Regular cardiac myocyte (primary cell): Measurements from ENCODE around the gene PPEF1. TPM values are rescaled to one million over a fixed set of nuclear protein-coding genes. Genes with fewer than 3 reads are reported as not detected.

ENCODE experiments used
- total RNA-seq: library from RNA; depleted of rRNA; stranded (reverse); fragments of >200 nt; gene quantifications from 2 replicates; pipeline ENCODE4 v1.2.3, GENCODE V29; 2014

The PPEF1 gene, protein sequence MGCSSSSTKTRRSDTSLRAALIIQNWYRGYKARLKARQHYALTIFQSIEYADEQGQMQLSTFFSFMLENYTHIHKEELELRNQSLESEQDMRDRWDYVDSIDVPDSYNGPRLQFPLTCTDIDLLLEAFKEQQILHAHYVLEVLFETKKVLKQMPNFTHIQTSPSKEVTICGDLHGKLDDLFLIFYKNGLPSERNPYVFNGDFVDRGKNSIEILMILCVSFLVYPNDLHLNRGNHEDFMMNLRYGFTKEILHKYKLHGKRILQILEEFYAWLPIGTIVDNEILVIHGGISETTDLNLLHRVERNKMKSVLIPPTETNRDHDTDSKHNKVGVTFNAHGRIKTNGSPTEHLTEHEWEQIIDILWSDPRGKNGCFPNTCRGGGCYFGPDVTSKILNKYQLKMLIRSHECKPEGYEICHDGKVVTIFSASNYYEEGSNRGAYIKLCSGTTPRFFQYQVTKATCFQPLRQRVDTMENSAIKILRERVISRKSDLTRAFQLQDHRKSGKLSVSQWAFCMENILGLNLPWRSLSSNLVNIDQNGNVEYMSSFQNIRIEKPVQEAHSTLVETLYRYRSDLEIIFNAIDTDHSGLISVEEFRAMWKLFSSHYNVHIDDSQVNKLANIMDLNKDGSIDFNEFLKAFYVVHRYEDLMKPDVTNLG
- not detected in 2 replicates for total RNA-seq

GRCh38 chrX:18707426-18708049 is at the start of gene PPEF1:
Gene PPEF1, plus strand, starts transcription at chrX:18707645. Its CDS starts 136 bp downstream, at chrX:18707781.

DNA sequence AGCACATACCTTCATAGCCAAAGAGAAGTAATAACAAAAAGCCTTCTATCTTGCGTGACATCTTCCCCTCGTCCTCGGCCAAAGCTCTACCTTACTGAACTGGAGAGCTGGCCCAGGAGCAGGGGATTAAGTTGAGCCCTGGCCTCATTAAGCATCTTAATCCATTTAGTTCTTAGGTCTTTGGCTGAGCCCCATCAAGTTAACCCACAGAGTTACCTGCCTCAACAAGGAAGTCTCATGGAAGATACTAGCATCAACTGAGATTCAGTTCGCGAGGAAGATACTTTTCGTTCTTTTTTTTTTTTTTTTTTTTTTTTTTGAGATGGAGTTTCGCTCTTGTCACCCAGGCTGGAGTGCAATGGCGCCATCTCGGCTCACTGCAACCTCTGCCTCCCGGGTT is 35.4 kb upstream of the PPEF1 start, which contains the start of gene RS1:
Gene RS1, minus strand, starts transcription at position 101 of the 400 bp plus-strand sequence. Its CDS starts 40 bp downstream, at position 61.

Other genes starting within 250 kb of the PPEF1 start
- not detected in 2 replicates for gene RS1, start 35.5 kb upstream of the PPEF1 start, total RNA-seq